GM23248 (cell line): ENCODE data around the gene RAF1.

Experiments
- EZH2 ChIP-seq: fragments of 200-600 bp; sonication (generic); IDR thresholded peaks from 2 replicates; pipeline ENCODE4 v1.6.1; 2018; ENCODE audit warnings: antibody characterized with exemption, mild to moderate bottlenecking; ENCODE audit not compliant: insufficient read depth, poor library complexity, severe bottlenecking
- EZH2phosphoT487 ChIP-seq: fragments of 200-600 bp; sonication (generic); IDR thresholded peaks from 2 replicates; pipeline ENCODE4 v1.6.1; 2018; ENCODE audit warnings: antibody characterized with exemption, moderate library complexity, mild to moderate bottlenecking, low read depth; ENCODE audit not compliant: insufficient read depth

DNA sequence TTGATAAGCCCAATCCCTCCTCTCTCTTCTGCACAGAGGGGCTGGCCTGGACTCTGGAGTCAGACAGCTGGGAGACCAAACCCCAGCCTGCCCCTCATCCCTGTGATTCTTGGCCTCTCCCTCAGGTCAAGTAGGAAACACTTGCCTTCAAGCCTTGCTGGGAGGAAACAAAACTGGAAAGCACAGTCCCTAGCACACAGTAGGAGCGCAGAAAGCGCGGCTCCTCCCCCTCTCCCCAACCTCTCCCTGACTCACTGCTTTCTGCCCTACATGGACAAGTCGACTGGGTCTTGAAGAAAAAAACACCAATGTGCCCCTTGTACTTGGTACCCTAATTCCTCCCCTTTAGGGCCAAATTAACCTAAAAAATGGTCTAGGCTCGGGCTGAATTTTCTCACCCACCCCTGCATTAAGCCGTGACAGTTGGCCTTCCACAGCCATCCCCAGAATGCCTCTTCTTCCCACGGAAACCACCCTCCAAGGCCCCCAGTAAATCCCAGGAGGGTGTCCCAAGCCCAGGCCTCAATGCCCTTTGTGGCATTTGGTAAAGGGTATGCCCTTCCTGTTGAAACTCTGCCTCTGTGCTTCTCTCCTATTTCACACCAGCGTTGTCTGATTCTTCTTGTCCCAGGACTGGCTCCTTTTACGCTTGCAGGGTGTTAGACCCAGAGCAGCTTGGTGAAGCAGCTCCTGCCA, 11.3 kb upstream of the RAF1 start:
- TF ChIP-seq EZH2: no peak
- TF ChIP-seq EZH2phosphoT487: no peak
